NT2/D1 (cell line): ENCODE data around the gene GIT2.

Source experiments
- YY1 ChIP-seq: IDR thresholded peaks from 2 replicates; pipeline ENCODE4 v1.6.1; 2011; ENCODE audit not compliant: insufficient read length, insufficient read depth
- ZNF274 ChIP-seq: IDR thresholded peaks from 2 replicates; pipeline ENCODE4 v1.6.1; 2011; ENCODE audit warnings: mild to moderate bottlenecking, low read depth, low read length

GRCh38 chr12:109943811-109944210 lies 52.4 kb downstream of the GIT2 start:
- TF ChIP-seq YY1: no peak
- no peak for TF ChIP-seq ZNF274
